ENCODE data around the gene SDK1.

DNA sequence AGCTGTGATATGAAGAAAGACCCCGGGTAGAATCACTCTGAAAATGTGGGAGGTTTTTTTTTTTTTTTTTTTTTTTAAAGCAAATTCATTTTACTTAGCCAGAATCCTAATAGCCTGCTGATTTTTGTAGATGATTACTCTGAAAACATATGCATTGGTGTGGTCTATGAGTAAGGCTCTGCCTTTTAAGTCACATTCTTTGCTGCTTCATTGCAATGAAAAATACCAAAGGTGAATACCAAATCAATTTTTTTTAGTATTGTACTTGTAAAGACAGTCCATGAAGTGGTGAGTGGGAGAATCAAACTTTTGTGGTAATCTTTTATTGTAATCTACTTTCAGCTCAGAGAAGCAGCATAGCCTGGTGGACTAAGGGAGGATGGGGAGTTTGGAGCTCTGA, 130.3 kb downstream of the SDK1 start:
- TF ChIP-seq POLR2A (IDR thresholded peaks at IDR 0.05), result no peak
- TF ChIP-seq, protein P1, sequence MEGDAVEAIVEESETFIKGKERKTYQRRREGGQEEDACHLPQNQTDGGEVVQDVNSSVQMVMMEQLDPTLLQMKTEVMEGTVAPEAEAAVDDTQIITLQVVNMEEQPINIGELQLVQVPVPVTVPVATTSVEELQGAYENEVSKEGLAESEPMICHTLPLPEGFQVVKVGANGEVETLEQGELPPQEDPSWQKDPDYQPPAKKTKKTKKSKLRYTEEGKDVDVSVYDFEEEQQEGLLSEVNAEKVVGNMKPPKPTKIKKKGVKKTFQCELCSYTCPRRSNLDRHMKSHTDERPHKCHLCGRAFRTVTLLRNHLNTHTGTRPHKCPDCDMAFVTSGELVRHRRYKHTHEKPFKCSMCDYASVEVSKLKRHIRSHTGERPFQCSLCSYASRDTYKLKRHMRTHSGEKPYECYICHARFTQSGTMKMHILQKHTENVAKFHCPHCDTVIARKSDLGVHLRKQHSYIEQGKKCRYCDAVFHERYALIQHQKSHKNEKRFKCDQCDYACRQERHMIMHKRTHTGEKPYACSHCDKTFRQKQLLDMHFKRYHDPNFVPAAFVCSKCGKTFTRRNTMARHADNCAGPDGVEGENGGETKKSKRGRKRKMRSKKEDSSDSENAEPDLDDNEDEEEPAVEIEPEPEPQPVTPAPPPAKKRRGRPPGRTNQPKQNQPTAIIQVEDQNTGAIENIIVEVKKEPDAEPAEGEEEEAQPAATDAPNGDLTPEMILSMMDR (IDR thresholded peaks at IDR 0.05), result no peak
